ENCODE results near the gene BAG3.
A peak's percentile ranks its signal among the peaks of the same experiment; 100 is the strongest.

Gene BAG3

GRCh38 chr10:119609516-119609915 lies 41.7 kb upstream of the BAG3 start:
- Histone ChIP-seq H3K4me1 (ENCODE audit: insufficient read depth, poor library complexity, severe bottlenecking) (no peaks in the 10 kb centered on the region), H3K36me3 (ENCODE audit: low read depth) (no peaks in the 10 kb centered on the region), H3K27me3 (ENCODE audit: insufficient read depth, poor library complexity, severe bottlenecking) (no peaks in the 10 kb centered on the region), H3K4me3 (ENCODE audit: severe bottlenecking) (no peak overlapping the region), H3K9me3 (ENCODE audit: severe bottlenecking) (no peaks in the 10 kb centered on the region), H3K27ac (ENCODE audit: poor library complexity, severe bottlenecking) (no peak overlapping the region)
- ATAC-seq (ENCODE audit: low read depth) (no peak), DNase-seq (ENCODE audit: low spot score) (no peak)
- no peak for TF ChIP-seq CTCF (IDR thresholded peaks at IDR 0.05; ENCODE audit: poor library complexity, severe bottlenecking)

DNA sequence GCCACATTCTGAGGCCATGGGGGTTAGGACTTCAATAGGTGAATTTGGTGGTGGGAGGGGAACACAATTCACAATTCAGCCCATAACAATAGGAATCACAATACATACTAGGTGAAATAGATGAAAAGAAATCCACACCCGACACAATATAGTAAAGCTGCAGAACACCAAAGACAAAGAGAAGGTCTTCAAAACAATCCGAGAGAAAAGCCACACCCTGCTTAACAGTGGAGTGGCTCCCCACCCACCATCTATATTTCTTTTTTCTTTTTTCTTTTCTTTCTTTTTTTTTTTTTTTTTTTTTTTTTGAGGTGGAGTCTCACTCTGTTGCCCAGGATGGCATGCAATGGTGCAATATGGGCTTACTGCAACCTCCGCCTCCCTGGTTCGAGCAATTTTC lies 39.7 kb upstream of the BAG3 start:
- no peak for ATAC-seq (ENCODE audit: low read depth)
- TF ChIP-seq CTCF (IDR thresholded peaks at IDR 0.05; ENCODE audit: poor library complexity, severe bottlenecking): no peak
- Histone ChIP-seq H3K27ac (ENCODE audit: poor library complexity, severe bottlenecking) (no peak overlapping the region), H3K4me1 (ENCODE audit: insufficient read depth, poor library complexity, severe bottlenecking) (no peaks in the 10 kb centered on the region), H3K27me3 (ENCODE audit: insufficient read depth, poor library complexity, severe bottlenecking) (no peaks in the 10 kb centered on the region), H3K9me3 (ENCODE audit: severe bottlenecking) (no peaks in the 10 kb centered on the region), H3K36me3 (ENCODE audit: low read depth) (no peaks in the 10 kb centered on the region), H3K4me3 (ENCODE audit: severe bottlenecking) (no peak overlapping the region)
- no peak for DNase-seq (ENCODE audit: low spot score)

- Histone ChIP-seq H3K36me3 (ENCODE audit: low read depth) (no peaks in the 10 kb centered on the region), H3K4me3 (ENCODE audit: severe bottlenecking) (no peak overlapping the region), H3K9me3 (ENCODE audit: severe bottlenecking) (no peaks in the 10 kb centered on the region), H3K4me1 (ENCODE audit: insufficient read depth, poor library complexity, severe bottlenecking) (peaks cover 3% of the 10 kb centered on the region), H3K27ac (ENCODE audit: poor library complexity, severe bottlenecking) (no peak overlapping the region), H3K27me3 (ENCODE audit: insufficient read depth, poor library complexity, severe bottlenecking) (no peaks in the 10 kb centered on the region)
- ATAC-seq (ENCODE audit: low read depth) (no peak), DNase-seq (ENCODE audit: low spot score) (peak; percentile 6)
- no peak for TF ChIP-seq CTCF (IDR thresholded peaks at IDR 0.05; ENCODE audit: poor library complexity, severe bottlenecking)
These were observed 37.4 kb upstream of the BAG3 start for GRCh38 chr10:119613741-119614140.

DNA sequence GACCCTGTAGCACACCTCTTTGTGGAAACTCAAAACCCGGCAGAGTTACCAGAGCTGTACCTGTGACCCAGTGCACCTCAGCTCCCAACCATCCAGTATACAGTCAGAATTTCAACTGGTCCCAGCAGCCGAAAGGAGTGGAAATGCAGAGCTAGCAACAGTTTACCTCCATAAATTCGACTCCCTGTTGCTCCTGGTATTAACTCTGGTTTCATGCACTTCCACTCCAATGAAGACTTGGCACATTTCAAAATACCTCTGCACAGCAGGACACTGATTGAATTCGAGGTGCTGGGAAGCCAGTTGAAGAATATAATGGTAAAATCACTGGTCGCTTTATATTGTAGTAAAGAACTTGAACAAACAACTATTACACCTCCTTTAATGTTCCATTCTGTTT lies 36.5 kb upstream of the BAG3 start:
- ATAC-seq (ENCODE audit: low read depth) (no peak), DNase-seq (ENCODE audit: low spot score) (peak; percentile 6)
- H3K27me3 ChIP-seq (ENCODE audit: insufficient read depth, poor library complexity, severe bottlenecking): no peaks in the 10 kb centered on the region
- no peak overlapping the region for H3K27ac ChIP-seq (ENCODE audit: poor library complexity, severe bottlenecking)
- H3K4me3 ChIP-seq (ENCODE audit: severe bottlenecking): no peak overlapping the region
- no peaks in the 10 kb centered on the region for H3K36me3 ChIP-seq (ENCODE audit: low read depth)
- no peaks in the 10 kb centered on the region for H3K9me3 ChIP-seq (ENCODE audit: severe bottlenecking)
- TF ChIP-seq CTCF (IDR thresholded peaks at IDR 0.05; ENCODE audit: poor library complexity, severe bottlenecking): no peak
- peaks cover 7% of the 10 kb centered on the region for H3K4me1 ChIP-seq (ENCODE audit: insufficient read depth, poor library complexity, severe bottlenecking)

GRCh38 chr10:119616882-119617570 lies 34.2 kb upstream of the BAG3 start:
- H3K9me3 ChIP-seq (ENCODE audit: severe bottlenecking): no peaks in the 10 kb centered on the region
- H3K36me3 ChIP-seq (ENCODE audit: low read depth): no peaks in the 10 kb centered on the region
- H3K4me3 ChIP-seq (ENCODE audit: severe bottlenecking): no peak overlapping the region
- DNase-seq (ENCODE audit: low spot score) (no peak), ATAC-seq (ENCODE audit: low read depth) (no peak)
- H3K27ac ChIP-seq (ENCODE audit: poor library complexity, severe bottlenecking): no peak overlapping the region
- H3K27me3 ChIP-seq (ENCODE audit: insufficient read depth, poor library complexity, severe bottlenecking): no peaks in the 10 kb centered on the region
- TF ChIP-seq CTCF (IDR thresholded peaks at IDR 0.05; ENCODE audit: poor library complexity, severe bottlenecking): no peak
- H3K4me1 ChIP-seq (ENCODE audit: insufficient read depth, poor library complexity, severe bottlenecking): peaks cover 13% of the 10 kb centered on the region
